HUES48 (cell line): Measurements from ENCODE around the gene MFSD6L.

Experiments used
- H3K27ac ChIP-seq: one replicate; pipeline ENCODE4 v1.7.0; 2013; ENCODE audit warnings: low read depth, low read length, inconsistent platforms
- H3K27me3 ChIP-seq: 2 replicates; pipeline ENCODE4 v1.6.1; 2013; ENCODE audit warnings: mild to moderate bottlenecking, low read length; ENCODE audit not compliant: control insufficient read depth, insufficient read depth
- H3K36me3 ChIP-seq: 2 replicates; pipeline ENCODE4 v1.6.1; 2013; ENCODE audit warnings: low read length; ENCODE audit not compliant: control insufficient read depth, insufficient read depth
- H3K4me1 ChIP-seq: 2 replicates; pipeline ENCODE4 v1.6.1; 2013; ENCODE audit warnings: mild to moderate bottlenecking, low read length; ENCODE audit not compliant: control insufficient read depth, insufficient read depth
- H3K4me3 ChIP-seq: 2 replicates; pipeline ENCODE4 v1.5.1; 2013; ENCODE audit warnings: mild to moderate bottlenecking, low read depth, low read length
- H3K9ac ChIP-seq: 2 replicates; pipeline ENCODE4 v1.6.1; 2013; ENCODE audit warnings: mild to moderate bottlenecking, low read depth, low read length, moderate library complexity
- H3K9me3 ChIP-seq: 2 replicates; pipeline ENCODE4 v1.6.1; 2013; ENCODE audit warnings: low read length; ENCODE audit not compliant: control insufficient read depth, insufficient read depth

MFSD6L gene

GRCh38 chr17:8755590-8756255, 43.4 kb downstream of the MFSD6L start:
- no peaks in the 10 kb centered on the region for H3K36me3 ChIP-seq
- H3K27me3 ChIP-seq, result no peaks in the 10 kb centered on the region
- no peaks in the 10 kb centered on the region for H3K4me1 ChIP-seq
- H3K9me3 ChIP-seq, result no peaks in the 10 kb centered on the region
- H3K4me3 ChIP-seq, result no peak overlapping the region
- no peak overlapping the region for H3K27ac ChIP-seq
- no peak overlapping the region for H3K9ac ChIP-seq

GRCh38 chr17:8754890-8755289, 44.3 kb downstream of the MFSD6L start:
- no peaks in the 10 kb centered on the region for H3K27me3 ChIP-seq

GRCh38 chr17:8753976-8754440, 45.2 kb downstream of the MFSD6L start:
- H3K4me1 ChIP-seq, result no peaks in the 10 kb centered on the region
- H3K9ac ChIP-seq, result no peak overlapping the region
- no peaks in the 10 kb centered on the region for H3K27me3 ChIP-seq
- H3K9me3 ChIP-seq, result no peaks in the 10 kb centered on the region
- H3K4me3 ChIP-seq, result no peak overlapping the region
- H3K36me3 ChIP-seq, result no peaks in the 10 kb centered on the region
- no peak overlapping the region for H3K27ac ChIP-seq

More at GRCh38 chr17:8754890-8755289, 44.3 kb downstream of the MFSD6L start:
- Histone ChIP-seq H3K9ac (no peak overlapping the region), H3K4me3 (no peak overlapping the region), H3K27ac (no peak overlapping the region), H3K4me1 (no peaks in the 10 kb centered on the region), H3K9me3 (no peaks in the 10 kb centered on the region), H3K36me3 (no peaks in the 10 kb centered on the region)

GRCh38 chr17:8753136-8753975, 45.8 kb downstream of the MFSD6L start:
- no peak overlapping the region for H3K9ac ChIP-seq
- no peak overlapping the region for H3K4me3 ChIP-seq
- H3K27me3 ChIP-seq, result no peaks in the 10 kb centered on the region
- no peaks in the 10 kb centered on the region for H3K9me3 ChIP-seq
- no peak overlapping the region for H3K27ac ChIP-seq
- no peaks in the 10 kb centered on the region for H3K36me3 ChIP-seq
- H3K4me1 ChIP-seq, result no peaks in the 10 kb centered on the region

GRCh38 chr17:8749616-8750015, 49.5 kb downstream of the MFSD6L start:
- no peaks in the 10 kb centered on the region for H3K9me3 ChIP-seq
- no peaks in the 10 kb centered on the region for H3K36me3 ChIP-seq
- no peaks in the 10 kb centered on the region for H3K27me3 ChIP-seq
- H3K4me1 ChIP-seq, result no peaks in the 10 kb centered on the region
- H3K9ac ChIP-seq, result no peak overlapping the region
- no peak overlapping the region for H3K4me3 ChIP-seq
- H3K27ac ChIP-seq, result no peak overlapping the region

GRCh38 chr17:8747742-8748141, 51.4 kb downstream of the MFSD6L start:
- no peaks in the 10 kb centered on the region for H3K27me3 ChIP-seq
- H3K9me3 ChIP-seq, result no peaks in the 10 kb centered on the region
- H3K9ac ChIP-seq, result no peak overlapping the region
- H3K4me3 ChIP-seq, result no peak overlapping the region
- H3K27ac ChIP-seq, result no peak overlapping the region
- no peaks in the 10 kb centered on the region for H3K4me1 ChIP-seq
- no peaks in the 10 kb centered on the region for H3K36me3 ChIP-seq
